ENCODE data around the gene DSC2.

- no peak for TF ChIP-seq POLR2A (IDR thresholded peaks at IDR 0.05; ENCODE audit: low read depth, low read length)
- no peak for TF ChIP-seq POLR2AphosphoS5 (IDR thresholded peaks at IDR 0.05; ENCODE audit: low read depth, low read length)
Observed at GRCh38 chr18:31030574-31031278, 71.5 kb downstream of the DSC2 start.
